ENCODE measurements around the gene GABRA5. TPM values are rescaled to one million over a fixed set of nuclear protein-coding genes. Genes with fewer than 3 reads are reported as not detected.

GABRA5 gene
- 78.4 to 116 TPM (median 105 TPM) in 5 replicates for total RNA-seq (2022; extraction: Qiagen RNA extraction; ENCODE audit: low read depth)

DNA sequence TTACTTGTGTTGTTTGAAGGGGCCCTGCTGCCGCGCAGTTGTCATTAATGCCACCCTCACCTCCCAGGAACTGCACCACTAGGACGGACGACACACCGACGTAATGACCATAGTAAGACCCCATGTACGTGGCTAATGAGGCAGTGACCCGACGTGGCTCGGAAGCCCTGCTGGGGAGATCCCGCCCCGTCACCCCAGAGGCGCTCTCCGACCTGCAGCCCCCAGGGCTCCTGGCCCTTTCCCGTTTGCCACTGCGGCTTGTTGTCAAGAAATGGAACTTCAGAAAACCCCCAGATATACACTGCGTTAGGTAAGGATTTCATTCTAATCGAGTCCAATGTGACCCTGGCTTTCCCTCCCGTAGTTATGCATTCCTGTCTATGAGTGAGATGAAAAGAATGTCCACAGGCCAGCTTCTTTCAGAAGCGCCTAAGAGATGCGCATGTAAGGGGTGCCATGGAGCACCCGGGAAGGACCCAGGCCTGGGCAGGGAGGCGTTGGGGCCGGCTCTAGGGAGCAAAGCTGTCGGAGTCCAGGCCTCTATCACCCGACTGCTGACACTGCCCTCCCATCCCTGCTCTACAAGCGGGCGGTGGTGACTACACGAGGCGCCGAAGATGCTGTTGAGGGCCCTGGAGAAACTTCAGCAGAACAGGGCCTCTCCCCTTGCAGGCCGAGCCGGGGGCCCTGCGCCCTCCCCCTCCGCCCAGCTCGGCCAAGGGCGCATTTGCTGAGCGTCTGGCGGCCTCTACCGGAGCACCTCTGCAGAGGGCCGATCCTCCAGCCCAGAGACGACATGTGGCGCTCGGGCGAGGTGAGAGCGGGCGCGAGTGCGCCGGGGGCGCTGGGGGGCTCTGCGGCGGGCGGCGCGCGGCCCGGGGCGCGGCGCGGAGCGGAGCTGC, at the start of gene GABRA5:
Gene GABRA5 (plus strand): TSS at position 765 of the 902 bp plus-strand sequence. CDS start 2,187 bp downstream, outside the sequence.

DNA sequence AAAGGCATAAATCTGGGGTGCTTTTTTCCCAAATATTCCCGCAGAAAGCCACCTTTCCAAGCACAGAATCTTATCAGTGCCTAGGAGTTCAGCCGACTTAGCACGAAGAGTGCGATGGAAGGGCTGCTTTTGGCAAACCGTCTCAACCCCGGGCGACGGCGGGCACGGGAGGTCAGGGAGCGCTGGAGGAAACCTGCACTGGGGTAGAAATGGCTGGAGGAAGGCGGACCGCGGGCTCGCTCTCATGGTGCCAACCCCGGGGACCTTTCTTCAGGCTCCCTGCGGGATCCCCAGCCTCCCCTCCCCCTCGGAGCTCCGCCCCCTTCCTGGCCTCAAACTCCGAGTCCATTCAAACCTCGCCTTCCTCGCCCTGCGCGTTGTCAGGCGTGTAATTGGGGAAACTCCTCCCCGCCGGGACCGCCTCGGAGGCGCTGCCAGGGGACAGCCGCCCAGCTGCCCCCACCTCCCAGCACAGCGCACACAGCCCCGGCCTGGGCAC, 103.9 kb downstream of the GABRA5 start, which contains the start of gene GABRG3:
Gene GABRG3 (plus strand): TSS at position 470 of the 499 bp plus-strand sequence.

Other genes with a start within 250 kb of the GABRA5 start
- gene GABRB3, start 94.0 kb upstream of the GABRA5 start, total RNA-seq (2022; extraction: Qiagen RNA extraction; ENCODE audit: low read depth), result 54.9 to 82.0 TPM (median 76.9 TPM) in 5 replicates
- gene GABRG3, start 104.1 kb downstream of the GABRA5 start, total RNA-seq (2022; extraction: Qiagen RNA extraction; ENCODE audit: low read depth), result 0.15 to 0.81 TPM (median 0.31 TPM) in 4 of 5 replicates, not detected in the other